SK-N-SH treated with all-trans-retinoic acid at 6 μM for 48 hours (cell line): ENCODE data around the gene CACNB2.

Experiments used
- ATAC-seq: fragments of 200-7000 bp; cut with Tn5 transposase; 3 replicates; pipeline ENCODE4 v1.9.1; 2020; ENCODE audit warnings: mild to moderate bottlenecking, moderate library complexity
- ARNTL ChIP-seq: fragments of 450-650 bp; formaldehyde crosslinking; IDR thresholded peaks from 2 replicates; pipeline ENCODE4 v1.5.0; 2020; ENCODE audit warnings: low read depth, mild to moderate bottlenecking, moderate library complexity, borderline replicate concordance
- BACH2 ChIP-seq: fragments of 250-450 bp; sonication (Bioruptor Pico); IDR thresholded peaks from 2 replicates; pipeline ENCODE4 v1.9.0; 2021; ENCODE audit warnings: mild to moderate bottlenecking, borderline replicate concordance
- CSRNP3 ChIP-seq: fragments of 250-450 bp; sonication (Bioruptor Pico); IDR thresholded peaks from 2 replicates; pipeline ENCODE4 v1.5.1; 2021; ENCODE audit warnings: mild to moderate bottlenecking, moderate library complexity
- ESRRG ChIP-seq: fragments of 250-450 bp; sonication (Bioruptor Pico); IDR thresholded peaks from 2 replicates; pipeline ENCODE4 v1.6.1; 2021; ENCODE audit warnings: mild to moderate bottlenecking
- ISL1 ChIP-seq: fragments of 250-450 bp; sonication (Bioruptor Pico); IDR thresholded peaks from 2 replicates; pipeline ENCODE4 v2.1.2; 2022; ENCODE audit warnings: mild to moderate bottlenecking, moderate library complexity
- OSR1 ChIP-seq: fragments of 250-450 bp; sonication (Bioruptor Pico); IDR thresholded peaks from 2 replicates; pipeline ENCODE4 v1.8.0; 2022; ENCODE audit warnings: moderate library complexity, mild to moderate bottlenecking, inconsistent platforms
- PPARA ChIP-seq: fragments of 250-450 bp; sonication (Bioruptor Pico); IDR thresholded peaks from 2 replicates; pipeline ENCODE4 v1.5.0; 2020; ENCODE audit warnings: mild to moderate bottlenecking, borderline replicate concordance
- RARB ChIP-seq: fragments of 250-450 bp; sonication (Bioruptor Pico); IDR thresholded peaks from 2 replicates; pipeline ENCODE4 v1.8.0; 2021; ENCODE audit warnings: mild to moderate bottlenecking, moderate library complexity
- TCF4 ChIP-seq: fragments of 250-450 bp; sonication (Bioruptor Pico); IDR thresholded peaks from 2 replicates; pipeline ENCODE4 v1.8.0; 2021; ENCODE audit warnings: mild to moderate bottlenecking, moderate library complexity, borderline replicate concordance
- TOX ChIP-seq: fragments of 250-450 bp; sonication (Bioruptor Pico); IDR thresholded peaks from 2 replicates; pipeline ENCODE4 v1.8.0; 2021; ENCODE audit warnings: mild to moderate bottlenecking, moderate library complexity, borderline replicate concordance
- ZFP3 ChIP-seq: fragments of 250-450 bp; sonication (Bioruptor Pico); IDR thresholded peaks from 2 replicates; pipeline ENCODE4 v1.5.0; 2020; ENCODE audit warnings: mild to moderate bottlenecking, moderate library complexity
- ZFP30 ChIP-seq: fragments of 450-650 bp; formaldehyde crosslinking; IDR thresholded peaks from 2 replicates; pipeline ENCODE4 v1.5.0; 2022; ENCODE audit warnings: mild to moderate bottlenecking, moderate library complexity
- ZNF565 ChIP-seq: fragments of 450-650 bp; formaldehyde crosslinking; conservative IDR thresholded peaks from 2 replicates; pipeline ENCODE4 v1.5.0; 2020; ENCODE audit warnings: low read depth, mild to moderate bottlenecking, moderate library complexity
- ZNF70 ChIP-seq: fragments of 450-650 bp; formaldehyde crosslinking; IDR thresholded peaks from 2 replicates; pipeline ENCODE4 v1.5.0; 2020; ENCODE audit warnings: mild to moderate bottlenecking, moderate library complexity
- ZNF8 ChIP-seq: fragments of 450-650 bp; formaldehyde crosslinking; IDR thresholded peaks from 2 replicates; pipeline ENCODE4 v1.5.0; 2020; ENCODE audit warnings: mild to moderate bottlenecking, moderate library complexity
- TF ChIP-seq, protein P1 (sequence below): fragments of 250-450 bp; sonication (Bioruptor Pico); IDR thresholded peaks from 2 replicates; pipeline ENCODE4 v1.5.1; 2020; ENCODE audit warnings: low read depth, mild to moderate bottlenecking, moderate library complexity
- TF ChIP-seq, protein P2 (sequence below): fragments of 250-450 bp; sonication (Bioruptor Pico); IDR thresholded peaks from 2 replicates; pipeline ENCODE4 v1.8.0; 2020; ENCODE audit warnings: mild to moderate bottlenecking, moderate library complexity, borderline replicate concordance
- TF ChIP-seq, protein P3 (sequence below): fragments of 250-450 bp; sonication (Bioruptor Pico); IDR thresholded peaks from 2 replicates; pipeline ENCODE4 v1.5.0; 2020; ENCODE audit warnings: mild to moderate bottlenecking, moderate library complexity
- TF ChIP-seq, protein P4 (sequence below): fragments of 250-450 bp; sonication (Bioruptor Pico); IDR thresholded peaks from 2 replicates; pipeline ENCODE4 v1.8.0; 2021; ENCODE audit warnings: low read depth, mild to moderate bottlenecking, moderate library complexity, borderline replicate concordance

The CACNB2 gene

GRCh38 chr10:18352175-18352574 lies 212.0 kb downstream of the CACNB2 start:
- no peak for ATAC-seq
- TF ChIP-seq OSR1 (CRISPR knock-in tag) (no peak), ISL1 (CRISPR knock-in tag) (peak; percentile 59), ZFP30 (CRISPR knock-in tag) (no peak), ZNF8 (no peak)

- no peak for ATAC-seq
- TF ChIP-seq ISL1 (CRISPR knock-in tag), result no peak
- TF ChIP-seq, protein P1, sequence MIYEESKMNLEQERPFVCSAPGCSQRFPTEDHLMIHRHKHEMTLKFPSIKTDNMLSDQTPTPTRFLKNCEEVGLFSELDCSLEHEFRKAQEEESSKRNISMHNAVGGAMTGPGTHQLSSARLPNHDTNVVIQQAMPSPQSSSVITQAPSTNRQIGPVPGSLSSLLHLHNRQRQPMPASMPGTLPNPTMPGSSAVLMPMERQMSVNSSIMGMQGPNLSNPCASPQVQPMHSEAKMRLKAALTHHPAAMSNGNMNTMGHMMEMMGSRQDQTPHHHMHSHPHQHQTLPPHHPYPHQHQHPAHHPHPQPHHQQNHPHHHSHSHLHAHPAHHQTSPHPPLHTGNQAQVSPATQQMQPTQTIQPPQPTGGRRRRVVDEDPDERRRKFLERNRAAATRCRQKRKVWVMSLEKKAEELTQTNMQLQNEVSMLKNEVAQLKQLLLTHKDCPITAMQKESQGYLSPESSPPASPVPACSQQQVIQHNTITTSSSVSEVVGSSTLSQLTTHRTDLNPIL (CRISPR knock-in tag), result no peak
- TF ChIP-seq RARB (CRISPR knock-in tag), result no peak
- TF ChIP-seq CSRNP3 (CRISPR knock-in tag), result no peak
Observed at GRCh38 chr10:18359812-18360211, 219.6 kb downstream of the CACNB2 start.

- ATAC-seq, result no peak
- TF ChIP-seq TOX (CRISPR knock-in tag) (no peak), ISL1 (CRISPR knock-in tag) (no peak), ZNF565 (CRISPR knock-in tag) (no peak), TCF4 (CRISPR knock-in tag) (no peak), ESRRG (CRISPR knock-in tag) (no peak), ZFP3 (CRISPR knock-in tag) (no peak), ZNF70 (CRISPR knock-in tag) (no peak), ARNTL (CRISPR knock-in tag) (no peak), BACH2 (CRISPR knock-in tag) (no peak), OSR1 (CRISPR knock-in tag) (no peak), ZFP30 (CRISPR knock-in tag) (no peak), PPARA (CRISPR knock-in tag) (no peak), CSRNP3 (CRISPR knock-in tag) (no peak), ZNF8 (no peak)
- TF ChIP-seq, protein P2, sequence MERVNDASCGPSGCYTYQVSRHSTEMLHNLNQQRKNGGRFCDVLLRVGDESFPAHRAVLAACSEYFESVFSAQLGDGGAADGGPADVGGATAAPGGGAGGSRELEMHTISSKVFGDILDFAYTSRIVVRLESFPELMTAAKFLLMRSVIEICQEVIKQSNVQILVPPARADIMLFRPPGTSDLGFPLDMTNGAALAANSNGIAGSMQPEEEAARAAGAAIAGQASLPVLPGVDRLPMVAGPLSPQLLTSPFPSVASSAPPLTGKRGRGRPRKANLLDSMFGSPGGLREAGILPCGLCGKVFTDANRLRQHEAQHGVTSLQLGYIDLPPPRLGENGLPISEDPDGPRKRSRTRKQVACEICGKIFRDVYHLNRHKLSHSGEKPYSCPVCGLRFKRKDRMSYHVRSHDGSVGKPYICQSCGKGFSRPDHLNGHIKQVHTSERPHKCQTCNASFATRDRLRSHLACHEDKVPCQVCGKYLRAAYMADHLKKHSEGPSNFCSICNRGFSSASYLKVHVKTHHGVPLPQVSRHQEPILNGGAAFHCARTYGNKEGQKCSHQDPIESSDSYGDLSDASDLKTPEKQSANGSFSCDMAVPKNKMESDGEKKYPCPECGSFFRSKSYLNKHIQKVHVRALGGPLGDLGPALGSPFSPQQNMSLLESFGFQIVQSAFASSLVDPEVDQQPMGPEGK (CRISPR knock-in tag), result no peak
- TF ChIP-seq, protein P3, sequence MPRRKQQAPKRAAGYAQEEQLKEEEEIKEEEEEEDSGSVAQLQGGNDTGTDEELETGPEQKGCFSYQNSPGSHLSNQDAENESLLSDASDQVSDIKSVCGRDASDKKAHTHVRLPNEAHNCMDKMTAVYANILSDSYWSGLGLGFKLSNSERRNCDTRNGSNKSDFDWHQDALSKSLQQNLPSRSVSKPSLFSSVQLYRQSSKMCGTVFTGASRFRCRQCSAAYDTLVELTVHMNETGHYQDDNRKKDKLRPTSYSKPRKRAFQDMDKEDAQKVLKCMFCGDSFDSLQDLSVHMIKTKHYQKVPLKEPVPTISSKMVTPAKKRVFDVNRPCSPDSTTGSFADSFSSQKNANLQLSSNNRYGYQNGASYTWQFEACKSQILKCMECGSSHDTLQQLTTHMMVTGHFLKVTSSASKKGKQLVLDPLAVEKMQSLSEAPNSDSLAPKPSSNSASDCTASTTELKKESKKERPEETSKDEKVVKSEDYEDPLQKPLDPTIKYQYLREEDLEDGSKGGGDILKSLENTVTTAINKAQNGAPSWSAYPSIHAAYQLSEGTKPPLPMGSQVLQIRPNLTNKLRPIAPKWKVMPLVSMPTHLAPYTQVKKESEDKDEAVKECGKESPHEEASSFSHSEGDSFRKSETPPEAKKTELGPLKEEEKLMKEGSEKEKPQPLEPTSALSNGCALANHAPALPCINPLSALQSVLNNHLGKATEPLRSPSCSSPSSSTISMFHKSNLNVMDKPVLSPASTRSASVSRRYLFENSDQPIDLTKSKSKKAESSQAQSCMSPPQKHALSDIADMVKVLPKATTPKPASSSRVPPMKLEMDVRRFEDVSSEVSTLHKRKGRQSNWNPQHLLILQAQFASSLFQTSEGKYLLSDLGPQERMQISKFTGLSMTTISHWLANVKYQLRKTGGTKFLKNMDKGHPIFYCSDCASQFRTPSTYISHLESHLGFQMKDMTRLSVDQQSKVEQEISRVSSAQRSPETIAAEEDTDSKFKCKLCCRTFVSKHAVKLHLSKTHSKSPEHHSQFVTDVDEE (CRISPR knock-in tag), result no peak
- TF ChIP-seq, protein P4, sequence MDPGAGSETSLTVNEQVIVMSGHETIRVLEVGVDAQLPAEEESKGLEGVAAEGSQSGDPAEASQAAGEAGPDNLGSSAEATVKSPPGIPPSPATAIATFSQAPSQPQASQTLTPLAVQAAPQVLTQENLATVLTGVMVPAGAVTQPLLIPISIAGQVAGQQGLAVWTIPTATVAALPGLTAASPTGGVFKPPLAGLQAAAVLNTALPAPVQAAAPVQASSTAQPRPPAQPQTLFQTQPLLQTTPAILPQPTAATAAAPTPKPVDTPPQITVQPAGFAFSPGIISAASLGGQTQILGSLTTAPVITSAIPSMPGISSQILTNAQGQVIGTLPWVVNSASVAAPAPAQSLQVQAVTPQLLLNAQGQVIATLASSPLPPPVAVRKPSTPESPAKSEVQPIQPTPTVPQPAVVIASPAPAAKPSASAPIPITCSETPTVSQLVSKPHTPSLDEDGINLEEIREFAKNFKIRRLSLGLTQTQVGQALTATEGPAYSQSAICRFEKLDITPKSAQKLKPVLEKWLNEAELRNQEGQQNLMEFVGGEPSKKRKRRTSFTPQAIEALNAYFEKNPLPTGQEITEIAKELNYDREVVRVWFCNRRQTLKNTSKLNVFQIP (CRISPR knock-in tag), result no peak
- TF ChIP-seq, all 23 proteins: peak for 0
Observed at GRCh38 chr10:18362892-18363291, 222.7 kb downstream of the CACNB2 start.
